ENCODE data around the gene HMCES.
"Not testable (repeated sequence)": the region's sequence is repeated elsewhere in the genome, so short reads cannot be mapped to it uniquely, and the experiment has no call there.

HMCES gene

DNA sequence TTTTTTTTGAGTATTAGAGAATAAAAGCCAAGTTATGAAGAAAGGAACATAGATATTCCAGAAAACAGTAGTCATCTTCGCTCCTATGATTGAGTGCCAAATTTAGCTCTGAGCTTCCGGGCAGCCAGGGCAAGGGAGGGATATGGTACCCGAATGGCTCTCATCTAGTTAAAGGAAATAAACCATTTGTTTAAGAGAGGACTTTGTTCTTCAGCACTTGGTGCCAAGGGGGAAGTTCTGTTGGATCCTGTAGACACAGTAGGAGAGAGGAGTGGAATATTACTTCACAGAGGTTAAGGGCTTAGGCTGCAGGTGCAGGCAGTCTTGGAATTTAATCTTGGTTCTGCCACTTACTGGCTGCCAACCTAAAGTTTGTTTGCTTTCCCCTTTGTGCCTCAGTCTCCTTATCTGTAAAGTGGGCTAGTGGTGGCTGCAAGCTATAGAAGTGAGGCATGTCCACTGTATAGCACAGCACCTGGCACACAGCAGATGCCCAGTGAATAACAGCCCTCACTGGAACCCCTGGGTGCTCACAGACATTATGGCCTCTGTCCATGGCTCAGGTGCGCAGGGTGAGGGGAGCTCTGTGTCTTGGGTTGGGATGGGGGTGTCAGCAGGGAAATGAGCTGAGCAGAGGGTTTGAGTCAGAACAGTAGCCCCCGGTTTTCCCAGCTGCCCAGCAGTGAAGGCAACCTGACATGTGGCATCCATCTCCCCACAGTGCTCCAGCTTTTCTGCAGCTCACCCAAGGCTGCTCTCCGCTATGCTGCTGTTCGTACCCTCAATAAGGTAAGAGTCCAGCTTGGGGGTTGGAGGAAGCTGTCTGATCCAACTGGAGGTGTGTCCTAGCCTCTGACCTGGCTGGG lies 18.8 kb upstream of the HMCES start:
- DNase-seq: no peak

- DNase-seq: no peak
Observed at GRCh38 chr3:129260606-129261005, 18.1 kb upstream of the HMCES start.

DNA sequence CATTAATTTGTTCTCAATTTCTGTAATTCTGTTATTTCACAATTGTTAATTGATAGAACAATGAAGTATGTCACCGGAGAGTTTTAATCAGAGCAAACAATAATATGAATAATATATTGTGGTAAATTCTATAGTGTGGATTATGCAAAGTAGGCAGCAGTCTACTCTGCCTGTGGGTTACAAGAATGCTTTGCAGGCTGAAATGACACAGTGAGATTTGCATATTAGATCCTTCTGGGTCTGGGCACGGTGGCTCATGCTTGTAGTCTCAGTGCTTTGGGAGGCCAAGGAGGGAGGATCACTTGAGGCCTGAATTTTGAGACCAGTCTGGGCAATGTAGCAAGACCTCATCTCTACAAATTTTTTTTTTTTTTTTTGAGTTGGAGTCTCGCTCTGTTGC lies 16.8 kb upstream of the HMCES start:
- DNase-seq: no peak

- DNase-seq: no peak
Observed at GRCh38 chr3:129263161-129263910, 15.3 kb upstream of the HMCES start.

GRCh38 chr3:129264994-129265393 lies 13.7 kb upstream of the HMCES start:
- not testable (repeated sequence) for DNase-seq

- DNase-seq: peak; percentile 61
Observed at GRCh38 chr3:129266651-129267050, 12.0 kb upstream of the HMCES start.

GRCh38 chr3:129268396-129268795 lies 10.3 kb upstream of the HMCES start:
- DNase-seq: no peak

DNA sequence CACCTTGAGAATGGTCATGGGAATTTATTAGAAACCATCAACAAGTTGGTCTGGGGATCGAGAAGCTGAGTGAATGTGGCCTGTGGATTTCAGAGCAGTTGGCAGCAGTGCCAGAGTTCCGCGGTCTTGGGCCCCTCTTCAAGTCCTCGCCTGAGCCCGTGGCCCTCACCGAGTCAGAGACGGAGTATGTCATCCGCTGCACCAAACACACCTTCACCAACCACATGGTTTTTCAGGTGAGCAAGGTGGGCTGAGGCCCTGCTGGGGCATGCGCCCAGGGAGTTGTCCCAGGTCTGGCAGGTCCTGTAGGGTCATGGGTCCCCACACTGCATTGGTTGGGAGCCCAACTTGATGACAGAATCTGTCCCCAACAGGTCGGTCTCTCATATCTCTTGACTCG lies 7.0 kb upstream of the HMCES start:
- no peak for DNase-seq

- no peak for DNase-seq
Observed at GRCh38 chr3:129276385-129276784, 2.3 kb upstream of the HMCES start.

DNA sequence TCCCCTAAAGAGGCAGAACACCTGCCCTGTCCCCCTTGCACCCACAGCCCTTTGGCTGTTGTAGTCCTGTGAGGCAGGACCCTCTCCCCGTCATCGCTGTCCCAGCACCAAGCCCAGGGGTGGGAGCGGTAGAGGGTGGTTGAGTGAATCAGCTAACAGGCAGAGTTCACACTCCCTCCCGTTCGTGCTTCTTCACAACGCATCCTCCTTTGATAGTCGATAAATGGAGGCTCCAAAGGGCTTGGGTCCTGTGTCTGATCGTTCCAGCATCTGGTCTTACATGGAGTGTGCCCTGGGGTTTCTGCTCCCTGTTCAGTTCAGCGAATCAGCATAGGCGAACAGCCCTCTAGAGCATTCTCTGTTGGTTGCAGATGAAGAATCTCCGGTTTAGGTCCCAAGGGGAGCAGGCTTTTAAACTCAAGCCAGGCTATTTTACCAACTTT lies 820 bp upstream of the HMCES start:
- peak; percentile 55 for DNase-seq

DNA sequence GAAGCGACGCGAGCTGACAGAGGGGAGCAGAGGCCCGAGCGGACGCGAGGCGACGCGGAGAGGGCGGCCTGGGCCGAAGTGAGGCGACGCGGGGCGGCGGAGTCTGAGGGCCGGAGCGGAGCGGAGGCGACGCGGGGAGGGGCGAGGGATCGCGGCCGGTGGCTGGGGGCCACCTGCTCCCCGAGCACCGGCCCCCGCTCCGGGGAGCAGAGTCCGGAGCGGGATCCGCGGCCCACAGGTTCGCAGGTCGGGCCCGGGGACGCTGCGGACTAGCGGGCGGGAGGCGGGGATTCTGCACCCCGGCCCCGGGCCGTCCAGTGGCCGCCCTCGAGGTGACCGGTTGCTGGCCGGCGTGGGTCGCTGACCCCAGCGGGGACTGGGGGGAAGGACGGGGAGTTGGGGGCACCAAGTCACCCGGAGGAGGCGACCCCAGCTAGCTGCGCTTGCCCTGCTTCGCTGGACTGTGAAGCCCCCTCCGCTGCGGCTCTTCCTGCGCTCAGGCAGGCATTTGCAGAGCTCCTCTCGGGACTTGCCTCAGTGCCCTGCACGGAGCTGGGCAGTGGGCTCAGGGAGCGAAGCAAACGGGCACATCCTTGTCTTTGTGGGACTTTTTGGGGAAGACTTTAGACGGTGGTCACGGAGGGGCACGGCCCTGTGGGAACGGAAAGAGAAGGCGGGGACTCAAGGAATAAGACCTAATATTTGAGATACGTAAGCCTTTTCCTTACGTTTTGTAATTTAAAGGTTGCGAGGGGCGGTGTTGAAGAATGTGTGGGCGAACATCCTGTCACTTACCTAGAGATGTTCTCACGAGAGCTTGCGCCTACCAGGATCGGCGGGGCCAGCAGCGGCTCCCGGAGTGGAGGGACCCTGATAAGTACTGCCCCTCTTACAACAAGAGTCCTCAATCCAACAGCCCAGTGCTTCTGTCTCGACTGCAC lies 566 bp downstream of the HMCES start:
- peak; percentile 82 for DNase-seq

DNA sequence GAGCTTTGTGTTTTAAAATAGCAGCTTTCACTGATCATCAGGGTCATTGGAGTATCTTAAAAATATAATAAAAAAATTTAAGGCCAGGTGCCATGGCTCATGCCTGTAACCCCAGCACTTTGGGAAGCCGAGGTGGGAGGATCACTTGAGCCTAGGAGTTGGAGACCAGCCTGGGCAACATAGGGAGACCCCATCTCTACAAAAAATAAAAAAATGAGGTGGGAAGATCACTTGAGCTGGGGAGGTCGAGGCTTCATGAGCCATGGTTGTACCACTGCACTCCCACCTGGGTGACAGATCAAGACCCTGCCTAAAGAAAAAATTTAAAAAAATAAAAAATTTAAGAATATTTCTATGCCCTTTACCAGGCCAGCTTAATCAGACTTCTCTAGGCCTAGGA lies 1.5 kb downstream of the HMCES start:
- no peak for DNase-seq

GRCh38 chr3:129281726-129282125 lies 3.1 kb downstream of the HMCES start:
- no peak for DNase-seq

- no peak for DNase-seq
Observed at GRCh38 chr3:129282727-129283327, 4.2 kb downstream of the HMCES start.

DNA sequence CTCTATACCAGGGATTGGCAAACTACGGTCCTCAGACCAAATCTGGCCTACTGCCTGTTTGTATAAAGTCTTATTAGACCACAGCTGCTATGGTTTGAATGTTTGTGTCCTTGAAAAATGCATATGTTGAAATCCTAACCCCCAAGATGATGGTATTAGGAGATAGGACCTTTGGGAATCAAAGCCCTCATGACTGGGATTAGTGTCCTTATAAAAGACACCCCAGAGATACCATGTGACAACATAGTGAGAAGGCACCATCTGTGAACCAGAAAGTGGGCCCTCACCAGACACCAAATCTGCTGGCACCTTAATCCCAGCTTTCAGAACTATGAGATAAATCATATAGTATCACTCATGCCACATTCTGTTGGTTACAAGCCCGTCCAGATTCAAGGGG lies 7.4 kb downstream of the HMCES start:
- DNase-seq: peak; percentile 98

- DNase-seq: no peak
Observed at GRCh38 chr3:129288446-129288845, 9.8 kb downstream of the HMCES start.

DNA sequence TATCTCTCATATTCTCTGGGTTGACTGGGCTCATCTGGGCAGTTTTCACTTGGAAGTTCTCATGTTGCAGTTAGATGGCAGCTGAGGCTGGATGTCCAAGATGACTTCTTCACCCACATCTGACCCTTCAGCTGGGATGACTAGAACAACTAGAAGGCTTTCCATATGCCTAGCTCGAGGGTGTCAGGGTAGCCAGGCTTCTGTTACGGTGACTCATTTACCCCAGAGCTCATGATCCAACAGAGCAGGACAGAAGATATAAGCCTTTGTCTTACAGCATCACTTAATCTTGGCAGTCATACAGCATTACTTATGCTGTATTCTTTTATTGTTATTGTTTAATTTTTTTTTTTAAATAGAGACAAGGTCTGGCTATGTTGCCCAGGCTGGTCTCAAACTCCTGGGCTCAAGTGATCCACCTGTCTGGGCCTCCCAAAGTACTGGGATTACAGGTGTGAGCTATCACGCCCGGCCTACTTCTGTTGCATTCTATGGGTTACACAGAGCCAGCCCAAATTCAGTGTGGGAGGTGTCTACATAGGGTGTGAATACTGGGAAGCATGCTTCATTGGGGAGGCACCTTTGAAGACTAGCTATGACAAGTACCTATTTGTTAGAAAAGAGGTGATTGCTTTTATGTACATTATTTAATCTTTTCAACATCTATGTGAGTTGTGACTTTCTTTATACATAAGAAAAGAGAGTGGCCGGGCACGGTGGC lies 10.7 kb downstream of the HMCES start:
- no peak for DNase-seq

DNA sequence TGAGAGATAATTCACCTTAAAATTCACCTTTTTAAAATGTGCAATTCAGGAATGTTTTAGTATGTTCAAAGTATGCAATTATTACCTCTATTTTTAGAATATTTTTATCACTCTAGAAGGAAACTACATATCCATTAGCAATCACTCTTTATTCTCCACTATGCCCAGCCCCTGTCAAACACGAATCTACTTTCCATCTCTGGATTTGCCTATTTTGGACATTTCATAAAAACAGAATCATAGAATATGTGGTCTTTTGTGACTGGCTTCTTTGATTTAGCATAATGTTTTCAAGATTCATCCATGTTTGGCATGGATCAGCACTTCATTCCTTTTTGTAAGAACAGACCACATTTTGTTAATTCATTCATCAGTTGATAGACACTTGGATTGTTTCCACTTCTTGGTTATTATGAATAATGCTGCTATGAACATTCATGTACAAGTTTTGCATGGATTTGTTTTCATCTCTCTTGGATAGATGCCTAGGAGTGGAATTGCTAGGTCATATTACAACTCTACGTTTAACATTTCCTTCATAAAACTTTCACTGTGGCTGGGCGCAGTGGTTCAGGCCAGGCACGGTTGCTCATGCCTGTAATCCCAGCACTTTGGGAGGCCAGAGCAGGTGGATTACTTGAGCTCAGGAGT lies 12.7 kb downstream of the HMCES start:
- DNase-seq: no peak

DNA sequence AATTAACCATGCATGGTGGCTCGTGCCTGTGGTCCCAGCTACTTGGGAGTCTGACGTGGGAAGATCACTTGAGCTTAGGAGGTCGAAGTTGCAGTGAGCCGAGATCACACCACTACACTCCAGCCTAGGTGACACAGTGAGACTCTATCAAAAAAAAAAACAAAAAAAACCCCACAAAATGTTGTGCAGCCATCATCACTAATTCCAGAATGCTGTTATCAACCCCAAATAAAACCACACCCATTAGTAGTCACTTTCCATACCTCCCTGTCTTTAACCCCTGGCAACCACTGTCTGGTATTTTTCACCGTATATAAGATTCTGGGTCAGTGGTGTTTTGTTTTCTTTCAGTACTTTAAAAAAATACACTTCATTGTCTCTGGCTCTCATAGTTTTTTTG lies 16.6 kb downstream of the HMCES start:
- no peak for DNase-seq

GRCh38 chr3:129304146-129304961 lies 25.7 kb downstream of the HMCES start:
- no peak for DNase-seq

DNA sequence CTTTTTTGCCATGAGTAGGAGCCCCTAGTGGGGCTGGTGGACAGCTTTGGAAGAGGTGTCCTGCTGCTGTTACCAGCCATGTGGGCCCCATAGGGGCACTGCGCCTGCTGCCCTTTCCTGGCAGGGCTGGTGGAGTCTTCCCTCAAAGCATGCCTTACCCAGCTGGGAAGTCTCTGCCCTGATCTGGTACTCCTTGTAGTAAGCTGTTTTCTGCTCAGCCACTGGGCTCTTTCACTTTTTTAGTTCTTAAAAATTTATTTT lies 26.2 kb downstream of the HMCES start:
- no peak for DNase-seq

All from NCI-H82 (cell line).